ENCODE measurements around the gene HELZ2. TPM values are rescaled to one million over a fixed set of nuclear protein-coding genes. Genes with fewer than 3 reads are reported as not detected.

The HELZ2 gene
- polyA plus RNA-seq, 3 donors: 8.8 to 11.3 (median 10.4) TPM

GRCh38 chr20:63542031-63542559 is 31.9 kb downstream of the HELZ2 start:
- DNase-seq (ENCODE audit: low read depth in 3 of 3, low spot score in 2 of 3): no peak

- DNase-seq (ENCODE audit: low read depth in 3 of 3, low spot score in 2 of 3): no peak
These were observed 32.7 kb downstream of the HELZ2 start for GRCh38 chr20:63541371-63541770.

- no peak for DNase-seq (ENCODE audit: low read depth in 3 of 3, low spot score in 2 of 3)
These were observed 33.4 kb downstream of the HELZ2 start for GRCh38 chr20:63540417-63541186.

GRCh38 chr20:63539441-63540370 is 34.3 kb downstream of the HELZ2 start:
- DNase-seq (ENCODE audit: low read depth in 3 of 3, low spot score in 2 of 3): no peak

GRCh38 chr20:63539092-63539430 is 35.0 kb downstream of the HELZ2 start:
- DNase-seq (ENCODE audit: low read depth in 3 of 3, low spot score in 2 of 3): no peak

- DNase-seq (ENCODE audit: low read depth in 3 of 3, low spot score in 2 of 3): no peak
These were observed 35.6 kb downstream of the HELZ2 start for GRCh38 chr20:63538204-63539091.

GRCh38 chr20:63537525-63538203 is 36.4 kb downstream of the HELZ2 start:
- peak in 2 of 3 donors; percentile 65 to 73 for DNase-seq (ENCODE audit: low read depth in 3 of 3, low spot score in 2 of 3)

GRCh38 chr20:63536997-63537524 is 37.0 kb downstream of the HELZ2 start, which contains the start of gene PTK6:
TSS of gene PTK6 (minus strand) at chr20:63537376. CDS start at chr20:63537314, 62 bp downstream.
- DNase-seq (ENCODE audit: low read depth in 3 of 3, low spot score in 2 of 3): no peak

- no peak for DNase-seq (ENCODE audit: low read depth in 3 of 3, low spot score in 2 of 3)
These were observed 37.6 kb downstream of the HELZ2 start for GRCh38 chr20:63536241-63536977.

GRCh38 chr20:63534831-63535651 is 39.0 kb downstream of the HELZ2 start:
- DNase-seq (ENCODE audit: low read depth in 3 of 3, low spot score in 2 of 3): no peak

GRCh38 chr20:63534427-63534830 is 39.6 kb downstream of the HELZ2 start:
- DNase-seq (ENCODE audit: low read depth in 3 of 3, low spot score in 2 of 3): no peak

GRCh38 chr20:63533871-63534393 is 40.1 kb downstream of the HELZ2 start:
- no peak for DNase-seq (ENCODE audit: low read depth in 3 of 3, low spot score in 2 of 3)

GRCh38 chr20:63533388-63533787 is 40.7 kb downstream of the HELZ2 start:
- no peak for DNase-seq (ENCODE audit: low read depth in 3 of 3, low spot score in 2 of 3)

GRCh38 chr20:63532449-63532971 is 41.5 kb downstream of the HELZ2 start:
- DNase-seq (ENCODE audit: low read depth in 3 of 3, low spot score in 2 of 3): no peak

GRCh38 chr20:63531686-63532448 is 42.2 kb downstream of the HELZ2 start:
- no peak for DNase-seq (ENCODE audit: low read depth in 3 of 3, low spot score in 2 of 3)

- DNase-seq (ENCODE audit: low read depth in 3 of 3, low spot score in 2 of 3): no peak
These were observed 43.3 kb downstream of the HELZ2 start for GRCh38 chr20:63530788-63531160.

Data from right renal cortex interstitium (tissue), 3 donors.